GM23338 (cell line): Measurements from ENCODE around the gene GPATCH4. TPM values are rescaled to one million over a fixed set of nuclear protein-coding genes. Genes with fewer than 3 reads are reported as not detected.

ENCODE experiments used
- ATAC-seq: fragments of 200-7000 bp; cut with Tn5 transposase; 3 replicates; pipeline ENCODE4 v1.9.1; 2020
- DNase-seq: peaks from one replicate; pipeline ENCODE4 v3.0.0-alpha.2; 2015; ENCODE audit warnings: low spot score
- H2AFZ ChIP-seq: fragments of 200-600 bp; sonication (generic); 2 replicates; pipeline ENCODE4 v1.8.0; 2016; ENCODE audit warnings: antibody characterized with exemption, mild to moderate bottlenecking, moderate library complexity
- H3F3A ChIP-seq: fragments of 200-600 bp; sonication (generic); replicated peaks from 2 replicates; pipeline ENCODE4 v1.8.0; 2017; ENCODE audit warnings: antibody characterized with exemption, mixed run types, low read depth
- H3K27ac ChIP-seq: fragments of 200-600 bp; sonication (generic); 2 replicates; pipeline ENCODE4 v1.6.1; 2016; ENCODE audit warnings: low read depth
- H3K27me3 ChIP-seq: fragments of 200-600 bp; sonication (generic); 2 replicates; pipeline ENCODE4 v1.8.0; 2016; ENCODE audit warnings: mild to moderate bottlenecking, mixed run types, moderate library complexity; ENCODE audit not compliant: insufficient read depth
- H3K36me3 ChIP-seq: fragments of 200-600 bp; sonication (generic); 2 replicates; pipeline ENCODE4 v1.8.0; 2016; ENCODE audit warnings: mild to moderate bottlenecking; ENCODE audit not compliant: insufficient read depth
- H3K4me1 ChIP-seq: fragments of 200-600 bp; sonication (generic); 2 replicates; pipeline ENCODE4 v1.8.0; 2016; ENCODE audit warnings: mild to moderate bottlenecking, moderate library complexity; ENCODE audit not compliant: insufficient read depth
- H3K4me2 ChIP-seq: fragments of 200-600 bp; sonication (generic); 2 replicates; pipeline ENCODE4 v1.7.1; 2017; ENCODE audit warnings: mixed run types
- H3K4me3 ChIP-seq: fragments of 200-600 bp; sonication (generic); 2 replicates; pipeline ENCODE4 v1.6.1; 2016; ENCODE audit warnings: mixed run types
- H3K79me2 ChIP-seq: fragments of 200-600 bp; sonication (generic); replicated peaks from 2 replicates; pipeline ENCODE4 v1.8.0; 2017; ENCODE audit warnings: mild to moderate bottlenecking; ENCODE audit not compliant: insufficient read depth
- H3K9me2 ChIP-seq: fragments of 200-600 bp; sonication (generic); 2 replicates; pipeline ENCODE4 v1.8.0; 2017; ENCODE audit not compliant: insufficient read depth
- H4K20me1 ChIP-seq: fragments of 200-600 bp; sonication (generic); replicated peaks from 2 replicates; pipeline ENCODE4 v1.8.0; 2017; ENCODE audit warnings: mild to moderate bottlenecking; ENCODE audit not compliant: insufficient read depth
- H3K27ac Mint-ChIP-seq: 2 replicates; pipeline ENCODE4 v1.8.0; 2020; ENCODE audit warnings: inconsistent platforms, mild to moderate bottlenecking, moderate library complexity, mixed read lengths
- H3K27me3 Mint-ChIP-seq: 3 replicates; pipeline ENCODE4 v1.8.0; 2022; ENCODE audit warnings: low read depth, mild to moderate bottlenecking, moderate library complexity, mixed read lengths, inconsistent platforms; ENCODE audit not compliant: insufficient read depth, poor library complexity
- H3K36me3 Mint-ChIP-seq: 3 replicates; pipeline ENCODE4 v1.8.0; 2021; ENCODE audit warnings: low read depth, mild to moderate bottlenecking, inconsistent platforms, moderate library complexity, mixed read lengths
- H3K4me1 Mint-ChIP-seq: 3 replicates; pipeline ENCODE4 v1.8.0; 2020; ENCODE audit warnings: mild to moderate bottlenecking, inconsistent platforms, mixed read lengths
- H3K4me3 Mint-ChIP-seq: 3 replicates; pipeline ENCODE4 v1.8.0; 2021; ENCODE audit warnings: moderate library complexity, mild to moderate bottlenecking, inconsistent platforms, mixed read lengths
- H3K9me3 Mint-ChIP-seq: 3 replicates; pipeline ENCODE4 v1.8.0; 2020; ENCODE audit warnings: moderate library complexity, mild to moderate bottlenecking, inconsistent platforms, mixed read lengths
- CREB1 ChIP-seq: fragments of 250-450 bp; sonication (Bioruptor Pico); IDR thresholded peaks from 2 replicates; pipeline ENCODE4 v1.5.0; 2020; ENCODE audit warnings: low read depth, mild to moderate bottlenecking, moderate library complexity
- EZH2 ChIP-seq: fragments of 200-600 bp; sonication (generic); IDR thresholded peaks from one replicate; pipeline ENCODE4 v1.8.0; 2017; ENCODE audit warnings: antibody characterized with exemption, mild to moderate bottlenecking, low read depth; ENCODE audit not compliant: unreplicated experiment
- EZH2phosphoT487 ChIP-seq: fragments of 200-600 bp; sonication (generic); IDR thresholded peaks from one replicate; pipeline ENCODE4 v1.8.1; 2018; ENCODE audit warnings: antibody characterized with exemption; ENCODE audit not compliant: unreplicated experiment
- NANOG ChIP-seq: IDR thresholded peaks from 2 replicates; pipeline ENCODE4 v1.6.1; 2016; ENCODE audit warnings: antibody characterized with exemption, borderline replicate concordance
- POLR2AphosphoS5 ChIP-seq: IDR thresholded peaks from 2 replicates; pipeline ENCODE4 v1.6.1; 2016; ENCODE audit warnings: antibody characterized with exemption, low read depth
- STAT1 ChIP-seq: IDR thresholded peaks from one replicate; pipeline ENCODE4 v1.6.1; 2016; ENCODE audit warnings: antibody characterized with exemption; ENCODE audit not compliant: unreplicated experiment
- ZNF114 ChIP-seq: fragments of 250-450 bp; sonication (Bioruptor Pico); IDR thresholded peaks from 2 replicates; pipeline ENCODE4 v1.5.0; 2020; ENCODE audit warnings: mild to moderate bottlenecking, moderate library complexity
- ZNF331 ChIP-seq: fragments of 250-450 bp; sonication (Bioruptor Pico); IDR thresholded peaks from 2 replicates; pipeline ENCODE4 v1.5.0; 2020; ENCODE audit warnings: low read depth, mild to moderate bottlenecking, moderate library complexity
- ZNF462 ChIP-seq: fragments of 250-450 bp; sonication (Bioruptor Pico); IDR thresholded peaks from 2 replicates; pipeline ENCODE4 v1.5.0; 2020; ENCODE audit warnings: mild to moderate bottlenecking, moderate library complexity
- polyA plus RNA-seq: library from polyadenylated mRNA; unstranded; fragments of >200 nt; fragmentation: Nextera tagmentation; extraction: Ambion mirVana; gene quantifications from 2 replicates; pipeline ENCODE4 v1.2.1, GENCODE V29; 2016
- total RNA-seq: library from RNA; depleted of rRNA; stranded (reverse); fragments of >200 nt; shearing (Covaris generic); gene quantifications from 2 replicates; pipeline ENCODE4 v1.2.3, GENCODE V29; 2014
- TF ChIP-seq, protein P1 (sequence below): IDR thresholded peaks from 2 replicates; pipeline ENCODE4 v1.6.1; 2016; ENCODE audit warnings: antibody characterized with exemption
- TF ChIP-seq, protein P2 (sequence below): IDR thresholded peaks from one replicate; pipeline ENCODE4 v1.6.1; 2018; ENCODE audit warnings: antibody characterized with exemption; ENCODE audit not compliant: unreplicated experiment

GPATCH4 gene
- total and polyA plus RNA-seq, 2 experiments from 2014 or later, result 58.9 to 187 TPM

DNA sequence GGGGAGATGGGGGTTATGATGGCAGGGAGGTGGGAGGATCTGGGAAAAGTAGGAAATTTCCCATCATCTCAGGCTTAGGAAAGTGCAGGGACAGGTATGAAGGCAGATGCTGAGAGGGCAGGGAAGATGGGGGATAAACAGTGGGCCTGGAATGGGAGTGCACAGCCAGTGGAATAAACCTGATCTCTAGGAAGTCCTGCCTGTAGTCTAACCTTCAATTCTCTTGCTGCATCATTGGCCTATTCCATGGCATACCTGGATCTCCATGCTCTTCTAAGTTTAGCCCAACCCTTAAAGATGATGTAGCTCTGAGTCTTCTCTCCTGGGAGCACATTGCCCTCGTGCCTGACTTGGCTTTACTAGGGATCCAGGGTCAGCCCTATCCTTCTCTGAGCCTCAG is 43.4 kb upstream of the GPATCH4 start:
- no peak overlapping the region for H3K4me3 ChIP-seq
- DNase-seq (no peak), ATAC-seq (no peak)
- no peak overlapping the region for H3K27ac ChIP-seq
- H3K27ac Mint-ChIP-seq, result no peak overlapping the region
- H3K27me3 Mint-ChIP-seq, result peaks cover 61% of the 10 kb centered on the region
- peaks cover 13% of the 10 kb centered on the region for H3K4me1 ChIP-seq
- H3K4me1 Mint-ChIP-seq, result peaks cover 32% of the 10 kb centered on the region
- no peak overlapping the region for H3K4me2 ChIP-seq
- no peak overlapping the region; the same call in 2 of the 3 replicates for H3K4me3 Mint-ChIP-seq
- peaks cover 12% of the 10 kb centered on the region; the same call in 1 of the 2 replicates for H3F3A ChIP-seq
- no peaks in the 10 kb centered on the region for H3K9me3 Mint-ChIP-seq
- H2AFZ ChIP-seq, result no peak overlapping the region
- no peaks in the 10 kb centered on the region for H3K36me3 ChIP-seq
- TF ChIP-seq ZNF462 (CRISPR knock-in tag), result no peak
- TF ChIP-seq, protein P1, sequence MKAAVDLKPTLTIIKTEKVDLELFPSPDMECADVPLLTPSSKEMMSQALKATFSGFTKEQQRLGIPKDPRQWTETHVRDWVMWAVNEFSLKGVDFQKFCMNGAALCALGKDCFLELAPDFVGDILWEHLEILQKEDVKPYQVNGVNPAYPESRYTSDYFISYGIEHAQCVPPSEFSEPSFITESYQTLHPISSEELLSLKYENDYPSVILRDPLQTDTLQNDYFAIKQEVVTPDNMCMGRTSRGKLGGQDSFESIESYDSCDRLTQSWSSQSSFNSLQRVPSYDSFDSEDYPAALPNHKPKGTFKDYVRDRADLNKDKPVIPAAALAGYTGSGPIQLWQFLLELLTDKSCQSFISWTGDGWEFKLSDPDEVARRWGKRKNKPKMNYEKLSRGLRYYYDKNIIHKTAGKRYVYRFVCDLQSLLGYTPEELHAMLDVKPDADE, result no peak
- TF ChIP-seq ZNF331 (CRISPR knock-in tag), result no peak
- TF ChIP-seq EZH2, result no peak
- TF ChIP-seq, protein P2, sequence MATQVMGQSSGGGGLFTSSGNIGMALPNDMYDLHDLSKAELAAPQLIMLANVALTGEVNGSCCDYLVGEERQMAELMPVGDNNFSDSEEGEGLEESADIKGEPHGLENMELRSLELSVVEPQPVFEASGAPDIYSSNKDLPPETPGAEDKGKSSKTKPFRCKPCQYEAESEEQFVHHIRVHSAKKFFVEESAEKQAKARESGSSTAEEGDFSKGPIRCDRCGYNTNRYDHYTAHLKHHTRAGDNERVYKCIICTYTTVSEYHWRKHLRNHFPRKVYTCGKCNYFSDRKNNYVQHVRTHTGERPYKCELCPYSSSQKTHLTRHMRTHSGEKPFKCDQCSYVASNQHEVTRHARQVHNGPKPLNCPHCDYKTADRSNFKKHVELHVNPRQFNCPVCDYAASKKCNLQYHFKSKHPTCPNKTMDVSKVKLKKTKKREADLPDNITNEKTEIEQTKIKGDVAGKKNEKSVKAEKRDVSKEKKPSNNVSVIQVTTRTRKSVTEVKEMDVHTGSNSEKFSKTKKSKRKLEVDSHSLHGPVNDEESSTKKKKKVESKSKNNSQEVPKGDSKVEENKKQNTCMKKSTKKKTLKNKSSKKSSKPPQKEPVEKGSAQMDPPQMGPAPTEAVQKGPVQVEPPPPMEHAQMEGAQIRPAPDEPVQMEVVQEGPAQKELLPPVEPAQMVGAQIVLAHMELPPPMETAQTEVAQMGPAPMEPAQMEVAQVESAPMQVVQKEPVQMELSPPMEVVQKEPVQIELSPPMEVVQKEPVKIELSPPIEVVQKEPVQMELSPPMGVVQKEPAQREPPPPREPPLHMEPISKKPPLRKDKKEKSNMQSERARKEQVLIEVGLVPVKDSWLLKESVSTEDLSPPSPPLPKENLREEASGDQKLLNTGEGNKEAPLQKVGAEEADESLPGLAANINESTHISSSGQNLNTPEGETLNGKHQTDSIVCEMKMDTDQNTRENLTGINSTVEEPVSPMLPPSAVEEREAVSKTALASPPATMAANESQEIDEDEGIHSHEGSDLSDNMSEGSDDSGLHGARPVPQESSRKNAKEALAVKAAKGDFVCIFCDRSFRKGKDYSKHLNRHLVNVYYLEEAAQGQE, result no peak
- no peak for TF ChIP-seq POLR2AphosphoS5
- TF ChIP-seq STAT1, result no peak
- no peak for TF ChIP-seq ZNF114 (CRISPR knock-in tag)
- no peak for TF ChIP-seq EZH2phosphoT487
- no peak for TF ChIP-seq NANOG
- no peak for TF ChIP-seq CREB1 (CRISPR knock-in tag)
- peaks cover 3% of the 10 kb centered on the region; the same call in 1 of the 2 replicates for H4K20me1 ChIP-seq
- H3K9me2 ChIP-seq, result no peaks in the 10 kb centered on the region
- H3K27me3 ChIP-seq, result peaks cover 100% of the 10 kb centered on the region
- no peaks in the 10 kb centered on the region for H3K79me2 ChIP-seq
- H3K36me3 Mint-ChIP-seq, result no peaks in the 10 kb centered on the region; the same call in 2 of the 3 replicates
